Stimulated activated naive B cell treated with anti-CD40 and anti-IgM and Interleukin-4, amounts not matched to agents 10 μg/mL and 1 μg/mL and 100 μg/mL, for 72 hours (primary cell): ENCODE measurements around the gene ICE1.
"Not testable (repeated sequence)": the region's sequence is repeated elsewhere in the genome, so short reads cannot be mapped to it uniquely, and the experiment has no call there.

Experiments
- ATAC-seq, 2 donors: fragments of 150-1000 bp; cut with Tn5 transposase; replicated peaks; 2 replicates each; pipeline ENCODE4 v1.10.0; 2021; ENCODE audit warnings: moderate library complexity in 1 of 2
- DNase-seq: peaks from one replicate; pipeline ENCODE4 v3.0.0; 2021
- H3K27ac Mint-ChIP-seq: one replicate; pipeline ENCODE4 v1.8.0; 2022; ENCODE audit warnings: mild to moderate bottlenecking, mixed read lengths
- H3K27me3 Mint-ChIP-seq, 2 donors: one replicate each; pipeline ENCODE4 v1.8.0; 2022; ENCODE audit warnings: mixed read lengths in 2 of 2
- H3K36me3 Mint-ChIP-seq, 2 donors: one replicate each; pipeline ENCODE4 v1.8.0; 2022; ENCODE audit warnings: mixed read lengths in 2 of 2, mild to moderate bottlenecking in 1 of 2
- H3K4me1 Mint-ChIP-seq, 2 donors: one replicate each; pipeline ENCODE4 v1.8.0; 2022; ENCODE audit warnings: mixed read lengths in 2 of 2, mild to moderate bottlenecking in 1 of 2
- H3K4me3 Mint-ChIP-seq, 2 donors: one replicate each; pipeline ENCODE4 v1.8.0; 2022; ENCODE audit warnings: mild to moderate bottlenecking in 2 of 2, mixed read lengths in 2 of 2, moderate library complexity in 1 of 2
- H3K9me3 Mint-ChIP-seq, 2 donors: one replicate each; pipeline ENCODE4 v1.8.0; 2022; ENCODE audit warnings: mixed read lengths in 2 of 2, mild to moderate bottlenecking in 1 of 2

ICE1 gene

DNA sequence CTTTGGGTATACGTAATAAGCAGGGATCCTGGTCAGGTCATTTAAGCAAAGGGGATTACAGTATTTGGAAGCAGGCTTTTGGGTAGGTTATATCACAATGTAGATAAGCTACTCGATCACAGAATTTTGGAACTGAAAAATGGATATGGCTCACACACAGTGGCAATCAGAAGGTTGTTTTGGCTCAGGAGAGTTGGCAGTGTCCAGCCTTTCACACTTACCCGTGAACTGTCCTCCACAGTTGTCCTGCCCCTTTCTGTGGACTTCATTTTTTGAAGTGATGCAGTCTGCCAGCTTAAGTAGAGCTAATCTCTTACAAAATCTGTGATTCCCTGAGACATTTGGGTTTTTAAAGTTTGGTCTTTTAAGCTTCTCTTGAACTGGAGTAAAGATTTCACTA, 30.7 kb downstream of the ICE1 start:
- H3K9me3 Mint-ChIP-seq = no peaks in the 10 kb centered on the region
- H3K4me3 Mint-ChIP-seq = no peak overlapping the region
- peaks cover 0 to under 1% of the 10 kb centered on the region in 2 donors for H3K4me1 Mint-ChIP-seq
- H3K27me3 Mint-ChIP-seq = no peaks in the 10 kb centered on the region
- DNase-seq = no peak
- no peak for ATAC-seq
- peaks cover 23 to 58% of the 10 kb centered on the region in 2 donors for H3K36me3 Mint-ChIP-seq
- no peak overlapping the region for H3K27ac Mint-ChIP-seq

DNA sequence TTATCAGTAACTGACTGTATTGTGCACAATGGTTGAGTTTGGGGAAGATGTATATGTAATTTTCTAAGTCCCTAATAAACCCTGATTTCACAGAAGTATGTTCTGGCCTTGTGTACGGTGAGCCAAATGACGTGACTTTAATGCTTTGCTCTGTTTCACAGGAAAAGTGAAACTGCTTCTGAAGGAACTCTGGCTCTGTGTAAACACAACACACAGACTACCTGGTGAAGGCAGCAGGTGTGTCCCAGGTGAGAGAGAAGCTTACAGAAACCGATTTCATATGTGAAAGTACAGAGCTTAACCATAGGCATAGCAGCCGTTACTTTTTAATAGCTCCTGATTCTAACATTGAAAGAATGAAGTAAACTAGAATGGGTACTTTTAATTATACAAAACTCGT, 31.9 kb downstream of the ICE1 start:
- no peak overlapping the region for H3K27ac Mint-ChIP-seq
- peaks cover 31 to 65% of the 10 kb centered on the region in 2 donors for H3K36me3 Mint-ChIP-seq
- DNase-seq = no peak
- peaks cover 0 to 4% of the 10 kb centered on the region in 2 donors for H3K4me1 Mint-ChIP-seq
- H3K4me3 Mint-ChIP-seq = no peak overlapping the region
- no peaks in the 10 kb centered on the region for H3K27me3 Mint-ChIP-seq
- no peak for ATAC-seq
- H3K9me3 Mint-ChIP-seq = no peaks in the 10 kb centered on the region

GRCh38 chr5:5456858-5457257, 34.4 kb downstream of the ICE1 start:
- no peak overlapping the region for H3K27ac Mint-ChIP-seq
- no peak overlapping the region for H3K4me3 Mint-ChIP-seq
- H3K27me3 Mint-ChIP-seq = no peaks in the 10 kb centered on the region
- H3K9me3 Mint-ChIP-seq = no peaks in the 10 kb centered on the region
- no peak for DNase-seq
- no peak for ATAC-seq
- H3K4me1 Mint-ChIP-seq = peaks cover 0 to 6% of the 10 kb centered on the region in 2 donors
- peaks cover 48 to 70% of the 10 kb centered on the region in 2 donors for H3K36me3 Mint-ChIP-seq

GRCh38 chr5:5460311-5460710, 37.8 kb downstream of the ICE1 start:
- Mint-ChIP-seq H3K36me3 (peaks cover 61 to 86% of the 10 kb centered on the region in 2 donors), H3K27ac (no peak overlapping the region), H3K27me3 (no peaks in the 10 kb centered on the region), H3K4me3 (no peak overlapping the region), H3K4me1 (peaks cover 0 to 6% of the 10 kb centered on the region in 2 donors), H3K9me3 (no peaks in the 10 kb centered on the region)
- no peak for DNase-seq
- no peak for ATAC-seq

DNA sequence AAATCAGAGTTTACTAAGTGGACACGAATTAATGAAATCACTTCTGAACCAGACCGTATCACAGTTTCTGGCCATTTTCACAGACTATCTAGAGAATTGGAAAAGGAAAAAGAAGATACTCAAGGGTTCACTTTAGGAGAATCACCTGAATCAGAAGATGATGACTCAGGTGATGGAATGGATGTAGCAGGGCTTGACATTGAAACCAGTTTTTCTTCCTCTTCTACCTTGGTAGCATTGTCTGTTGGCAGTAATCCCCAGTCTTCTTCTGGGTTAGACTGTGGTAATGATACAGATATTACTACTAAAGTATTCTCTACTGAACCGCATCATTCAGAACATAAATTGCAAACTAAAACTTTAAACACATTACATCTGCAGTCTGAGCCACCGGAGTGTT, 38.5 kb downstream of the ICE1 start:
- ATAC-seq (no peak), DNase-seq (no peak)
- Mint-ChIP-seq H3K9me3 (no peaks in the 10 kb centered on the region), H3K27ac (no peak overlapping the region), H3K4me1 (peaks cover 0 to 6% of the 10 kb centered on the region in 2 donors), H3K27me3 (no peaks in the 10 kb centered on the region), H3K36me3 (peaks cover 58 to 83% of the 10 kb centered on the region in 2 donors), H3K4me3 (no peak overlapping the region)

DNA sequence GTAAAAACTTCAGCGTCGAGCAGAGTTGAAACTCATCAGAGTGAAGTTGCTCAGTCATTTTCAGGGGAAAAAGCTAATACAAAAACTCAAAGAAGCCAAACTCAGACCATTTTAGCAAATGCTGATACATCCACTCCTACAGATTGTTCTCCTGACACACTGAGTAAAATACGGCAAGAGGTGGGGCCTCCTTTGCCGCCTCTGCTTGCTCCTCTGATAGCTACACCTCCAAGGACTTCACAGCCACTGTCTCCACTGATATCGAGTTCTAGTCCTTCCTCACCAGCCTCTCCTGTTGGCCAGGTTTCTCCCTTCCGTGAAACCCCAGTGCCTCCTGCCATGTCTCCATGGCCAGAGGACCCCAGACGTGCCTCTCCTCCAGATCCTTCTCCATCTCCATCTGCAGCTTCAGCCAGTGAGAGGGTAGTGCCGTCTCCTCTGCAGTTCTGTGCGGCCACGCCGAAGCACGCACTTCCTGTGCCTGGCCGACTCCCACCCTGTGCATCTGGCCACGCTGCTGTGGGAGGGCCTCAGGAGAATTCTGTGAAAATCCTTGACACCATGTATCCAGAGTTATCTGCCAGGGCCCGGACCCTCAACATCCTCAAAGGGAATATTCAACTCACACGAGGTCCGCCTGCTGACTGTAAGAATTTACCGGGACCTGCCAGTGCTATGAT, 41.7 kb downstream of the ICE1 start:
- H3K27ac Mint-ChIP-seq = no peak overlapping the region
- ATAC-seq = no peak
- H3K9me3 Mint-ChIP-seq = no peaks in the 10 kb centered on the region
- DNase-seq = no peak
- no peaks in the 10 kb centered on the region for H3K27me3 Mint-ChIP-seq
- peaks cover 53 to 74% of the 10 kb centered on the region in 2 donors for H3K36me3 Mint-ChIP-seq
- no peak overlapping the region for H3K4me3 Mint-ChIP-seq
- peaks cover 0 to 5% of the 10 kb centered on the region in 2 donors for H3K4me1 Mint-ChIP-seq

- Mint-ChIP-seq H3K36me3 (peaks cover 43 to 58% of the 10 kb centered on the region in 2 donors), H3K4me1 (no peaks in the 10 kb centered on the region), H3K9me3 (no peaks in the 10 kb centered on the region), H3K27ac (no peak overlapping the region), H3K4me3 (no peak overlapping the region), H3K27me3 (no peaks in the 10 kb centered on the region)
- DNase-seq (no peak), ATAC-seq (no peak)
Observed at GRCh38 chr5:5466227-5466626, 43.8 kb downstream of the ICE1 start.

GRCh38 chr5:5467737-5468136, 45.3 kb downstream of the ICE1 start:
- Mint-ChIP-seq H3K27ac (no peak overlapping the region), H3K27me3 (no peaks in the 10 kb centered on the region), H3K4me1 (no peaks in the 10 kb centered on the region), H3K4me3 (no peak overlapping the region), H3K9me3 (no peaks in the 10 kb centered on the region), H3K36me3 (peaks cover 34 to 43% of the 10 kb centered on the region in 2 donors)
- ATAC-seq (no peak), DNase-seq (no peak)

DNA sequence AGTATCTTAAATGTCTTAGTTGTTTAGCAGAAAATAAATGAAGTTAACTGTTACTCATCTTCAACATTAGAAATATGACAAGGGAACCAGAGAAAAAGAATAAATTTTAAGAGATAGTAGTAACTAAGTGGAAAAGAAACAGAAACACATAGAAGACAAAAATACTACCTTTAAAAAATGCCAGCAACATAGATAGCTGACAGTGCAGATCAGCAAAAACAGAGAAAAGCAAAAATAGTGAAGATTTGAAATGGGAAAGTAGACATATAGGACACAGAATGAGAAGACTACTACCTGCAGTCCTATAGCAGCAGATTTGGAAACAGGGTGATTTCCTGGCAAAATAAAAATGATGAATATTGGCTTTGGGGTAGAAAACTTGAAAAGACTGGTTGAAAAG, 48.5 kb downstream of the ICE1 start:
- DNase-seq (no peak), ATAC-seq (no peak)
- no peaks in the 10 kb centered on the region for H3K9me3 Mint-ChIP-seq
- no peaks in the 10 kb centered on the region for H3K4me1 Mint-ChIP-seq
- no peak overlapping the region for H3K27ac Mint-ChIP-seq
- no peaks in the 10 kb centered on the region for H3K27me3 Mint-ChIP-seq
- H3K36me3 Mint-ChIP-seq = peaks cover 27 to 38% of the 10 kb centered on the region in 2 donors
- H3K4me3 Mint-ChIP-seq = no peak overlapping the region

- no peak overlapping the region for H3K4me3 Mint-ChIP-seq
- no peaks in the 10 kb centered on the region for H3K27me3 Mint-ChIP-seq
- no peaks in the 10 kb centered on the region for H3K4me1 Mint-ChIP-seq
- H3K27ac Mint-ChIP-seq = no peak overlapping the region
- peaks cover 32 to 43% of the 10 kb centered on the region in 2 donors for H3K36me3 Mint-ChIP-seq
- ATAC-seq (no peak), DNase-seq (no peak)
- H3K9me3 Mint-ChIP-seq = peaks cover 0 to 1% of the 10 kb centered on the region in 2 donors
Observed at GRCh38 chr5:5473226-5473625, 50.7 kb downstream of the ICE1 start.

- Mint-ChIP-seq H3K4me1 (peaks cover 4 to 8% of the 10 kb centered on the region in 2 donors), H3K36me3 (peaks cover 40 to 59% of the 10 kb centered on the region in 2 donors), H3K27me3 (no peaks in the 10 kb centered on the region), H3K27ac (no peak overlapping the region), H3K9me3 (peaks cover 0 to 5% of the 10 kb centered on the region in 2 donors), H3K4me3 (no peak overlapping the region)
- no peak for ATAC-seq
- DNase-seq = no peak
Observed at GRCh38 chr5:5474961-5475360, 52.5 kb downstream of the ICE1 start.

DNA sequence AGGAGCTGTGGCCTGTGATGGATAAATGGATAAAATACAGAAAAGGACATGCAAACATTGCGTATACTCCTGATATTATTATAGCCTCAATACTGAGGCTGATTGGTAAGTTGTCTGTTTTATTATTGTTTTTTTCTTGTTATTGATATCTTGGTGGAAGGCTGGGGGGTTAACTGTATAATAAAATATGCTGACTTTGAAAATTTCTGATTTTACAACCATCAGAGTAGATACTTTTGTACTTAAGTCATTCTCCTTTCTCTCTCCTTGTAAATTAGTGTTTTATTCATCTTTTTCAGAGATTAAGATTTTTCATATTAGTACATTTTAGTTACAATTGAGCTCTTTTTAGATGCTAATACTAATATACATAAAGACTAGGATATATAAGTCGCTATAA, 53.5 kb downstream of the ICE1 start:
- Mint-ChIP-seq H3K9me3 (peaks cover 0 to 5% of the 10 kb centered on the region in 2 donors), H3K36me3 (peaks cover 40 to 57% of the 10 kb centered on the region in 2 donors), H3K4me3 (no peak overlapping the region), H3K27ac (no peak overlapping the region), H3K27me3 (no peaks in the 10 kb centered on the region), H3K4me1 (peaks cover 4 to 18% of the 10 kb centered on the region in 2 donors)
- ATAC-seq (no peak), DNase-seq (no peak)

GRCh38 chr5:5479578-5479977, 57.1 kb downstream of the ICE1 start:
- not testable (repeated sequence) for H3K4me3 Mint-ChIP-seq, DNase-seq, H3K27me3 Mint-ChIP-seq, H3K9me3 Mint-ChIP-seq, ATAC-seq
- Mint-ChIP-seq H3K4me1 (peaks cover 4 to 23% of the 10 kb centered on the region in 2 donors), H3K27ac (peak overlapping the region; percentile 20), H3K36me3 (peaks cover 37 to 52% of the 10 kb centered on the region in 2 donors)

- Mint-ChIP-seq H3K4me1 (peaks cover 4 to 23% of the 10 kb centered on the region in 2 donors), H3K36me3 (peaks cover 33 to 46% of the 10 kb centered on the region in 2 donors), H3K4me3 (no peak overlapping the region), H3K9me3 (peaks cover 0 to 5% of the 10 kb centered on the region in 2 donors), H3K27me3 (no peaks in the 10 kb centered on the region), H3K27ac (no peak overlapping the region)
- DNase-seq (no peak), ATAC-seq (no peak)
Observed at GRCh38 chr5:5480481-5481111, 58.1 kb downstream of the ICE1 start.

GRCh38 chr5:5481206-5481605, 58.7 kb downstream of the ICE1 start:
- DNase-seq = no peak
- Mint-ChIP-seq H3K27me3 (no peaks in the 10 kb centered on the region), H3K4me1 (peaks cover 4 to 23% of the 10 kb centered on the region in 2 donors), H3K9me3 (peaks cover 0 to 5% of the 10 kb centered on the region in 2 donors), H3K4me3 (no peak overlapping the region), H3K27ac (no peak overlapping the region), H3K36me3 (peaks cover 31 to 44% of the 10 kb centered on the region in 2 donors)
- no peak for ATAC-seq
